OCI-LY7 (cell line): ENCODE data around the gene ZPR1. TPM values are rescaled to one million over a fixed set of nuclear protein-coding genes. Genes with fewer than 3 reads are reported as not detected.

Experiments
- BruUV-seq: library from RNA; stranded (reverse); fragments of 400-500 nt; replicated peaks from 2 replicates; lab custom pipeline; 2021; lab: Mats Ljungman, UMichigan
- CTCF ChIA-PET: fragments of 300-600 bp; sonication (Branson Sonifier 250); formaldehyde crosslinking; loops from one replicate; lab custom pipeline; 2022; ENCODE audit warnings: antibody characterized with exemption; ENCODE audit not compliant: unreplicated experiment; lab: Charles Lee
- POLR2A ChIA-PET: fragments of 300-600 bp; sonication (Branson Sonifier 250); formaldehyde crosslinking; loops from one replicate; lab custom pipeline; 2022; ENCODE audit warnings: antibody characterized with exemption; lab: Charles Lee
- DNase-seq: peaks from one replicate; pipeline ENCODE4 v3.0.0-alpha.2; 2015; ENCODE audit warnings: low spot score
- H2AFZ ChIP-seq: fragments of 200-600 bp; sonication (generic), shearing (Covaris generic); 2 replicates; pipeline ENCODE4 v1.6.1; 2014; ENCODE audit warnings: mild to moderate bottlenecking, antibody characterized with exemption, low read length, moderate library complexity
- H3K27ac ChIP-seq: fragments of 200-600 bp; sonication (generic); 2 replicates; pipeline ENCODE4 v1.5.1; 2014; ENCODE audit warnings: mixed run types, low read depth, mild to moderate bottlenecking, moderate library complexity, low read length, inconsistent platforms; ENCODE audit not compliant: poor library complexity, severe bottlenecking
- H3K36me3 ChIP-seq: fragments of 200-600 bp; sonication (generic); 2 replicates; pipeline ENCODE4 v1.6.1; 2014; ENCODE audit warnings: mild to moderate bottlenecking, antibody characterized with exemption, low read length, moderate library complexity, mixed read lengths; ENCODE audit not compliant: insufficient read depth
- H3K4me1 ChIP-seq: fragments of 200-600 bp; sonication (generic); 2 replicates; pipeline ENCODE4 v1.5.1; 2014; ENCODE audit warnings: mild to moderate bottlenecking, low read length; ENCODE audit not compliant: insufficient read depth, poor library complexity, severe bottlenecking
- H3K4me2 ChIP-seq: fragments of 200-600 bp; sonication (generic); 2 replicates; pipeline ENCODE4 v1.6.1; 2014; ENCODE audit warnings: mild to moderate bottlenecking, low read length
- H3K4me3 ChIP-seq: fragments of 200-600 bp; sonication (generic); 2 replicates; pipeline ENCODE4 v1.5.1; 2014; ENCODE audit warnings: mild to moderate bottlenecking, low read depth, low read length; ENCODE audit not compliant: poor library complexity, severe bottlenecking
- H3K79me2 ChIP-seq: fragments of 200-600 bp; sonication (generic); 2 replicates; pipeline ENCODE4 v1.6.1; 2016; ENCODE audit warnings: low read depth, mild to moderate bottlenecking, low read length, moderate library complexity, mixed read lengths; ENCODE audit not compliant: insufficient read depth
- H3K9me2 ChIP-seq: fragments of 200-600 bp; sonication (generic); 2 replicates; pipeline ENCODE4 v1.6.1; 2016; ENCODE audit warnings: mild to moderate bottlenecking, low read length, mixed read lengths; ENCODE audit not compliant: insufficient read depth
- H3K9me3 ChIP-seq: fragments of 200-600 bp; sonication (generic); 2 replicates; pipeline ENCODE4 v1.6.1; 2014; ENCODE audit warnings: mild to moderate bottlenecking, mixed run types, low read length, mixed read lengths
- H4K20me1 ChIP-seq: fragments of 200-600 bp; sonication (generic); 2 replicates; pipeline ENCODE4 v1.6.1; 2014; ENCODE audit warnings: mild to moderate bottlenecking, antibody characterized with exemption, low read length, moderate library complexity, mixed read lengths; ENCODE audit not compliant: insufficient read depth
- EZH2phosphoT487 ChIP-seq: fragments of 200-600 bp; sonication (generic); IDR thresholded peaks from 2 replicates; pipeline ENCODE4 v1.6.1; 2018; ENCODE audit warnings: low read depth, borderline replicate concordance, mild to moderate bottlenecking, mixed run types, antibody characterized with exemption, low read length, moderate library complexity, mixed read lengths
- intact Hi-C: fragments of 100-400 bp; cut with micrococcal nuclease; formaldehyde crosslinking; loops from one replicate; pipeline ENCODE4 v1.10.0; 2022; ENCODE audit not compliant: unreplicated experiment
- total RNA-seq, 2 experiments: library from RNA; depleted of rRNA in 1 of 2; stranded (reverse); fragments of >200 nt in 1 of 2; shearing (Covaris generic) in 1 of 2; gene quantifications; 2 replicates each; pipeline ENCODE4 v1.2.3, GENCODE V29; 2014 to 2022
- TF ChIP-seq, protein P1 (sequence below): fragments of 200-600 bp; sonication (generic); conservative IDR thresholded peaks from 2 replicates; pipeline ENCODE4 v1.5.1; 2014; ENCODE audit warnings: mild to moderate bottlenecking, antibody characterized with exemption, low read length, moderate library complexity, mixed read lengths

ZPR1 gene
- total RNA-seq, 2 experiments from 2014 or later = 57.4 to 67.5 TPM

DNA sequence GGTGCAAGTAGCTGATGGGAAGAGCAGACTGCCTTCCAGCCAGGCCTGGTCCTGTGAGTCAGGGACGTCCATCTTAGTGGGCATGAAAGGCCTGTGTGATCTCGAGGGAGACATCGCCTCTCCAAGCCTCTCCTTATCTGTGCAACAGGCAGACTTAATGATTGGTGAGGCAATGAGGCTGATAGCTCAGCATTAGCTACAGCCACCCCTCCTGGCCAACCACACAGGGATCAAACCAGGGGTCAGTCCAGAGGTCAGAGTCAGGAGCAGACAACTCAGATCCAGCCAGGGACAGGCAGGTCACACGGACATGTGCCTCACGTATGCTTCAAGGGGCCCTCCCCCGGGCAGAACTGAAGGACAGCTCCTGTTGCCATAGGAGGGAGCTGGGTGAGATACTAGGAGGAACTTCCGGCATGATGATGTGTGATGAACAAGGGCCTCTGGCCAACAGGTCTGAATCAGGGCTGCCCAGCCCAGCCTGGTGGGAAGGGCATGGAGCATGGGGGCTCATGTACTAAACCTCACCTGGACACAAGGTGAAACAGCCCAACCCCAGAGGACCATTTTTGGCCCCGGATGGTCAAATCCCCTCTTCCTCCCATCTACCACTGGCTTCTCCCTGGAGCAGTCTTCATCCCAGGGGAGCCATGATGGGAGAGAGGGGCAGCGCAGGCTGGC is 39.1 kb upstream of the ZPR1 start:
- POLR2A ChIA-PET = interaction anchor here (0.8 kb wide), 1 partner anchor 33 kb away, joined by 4 read pairs; no protein-coding TSS in a partner anchor
- H3K27ac ChIP-seq = no peak overlapping the region
- intact Hi-C loops = no loop called here

DNA sequence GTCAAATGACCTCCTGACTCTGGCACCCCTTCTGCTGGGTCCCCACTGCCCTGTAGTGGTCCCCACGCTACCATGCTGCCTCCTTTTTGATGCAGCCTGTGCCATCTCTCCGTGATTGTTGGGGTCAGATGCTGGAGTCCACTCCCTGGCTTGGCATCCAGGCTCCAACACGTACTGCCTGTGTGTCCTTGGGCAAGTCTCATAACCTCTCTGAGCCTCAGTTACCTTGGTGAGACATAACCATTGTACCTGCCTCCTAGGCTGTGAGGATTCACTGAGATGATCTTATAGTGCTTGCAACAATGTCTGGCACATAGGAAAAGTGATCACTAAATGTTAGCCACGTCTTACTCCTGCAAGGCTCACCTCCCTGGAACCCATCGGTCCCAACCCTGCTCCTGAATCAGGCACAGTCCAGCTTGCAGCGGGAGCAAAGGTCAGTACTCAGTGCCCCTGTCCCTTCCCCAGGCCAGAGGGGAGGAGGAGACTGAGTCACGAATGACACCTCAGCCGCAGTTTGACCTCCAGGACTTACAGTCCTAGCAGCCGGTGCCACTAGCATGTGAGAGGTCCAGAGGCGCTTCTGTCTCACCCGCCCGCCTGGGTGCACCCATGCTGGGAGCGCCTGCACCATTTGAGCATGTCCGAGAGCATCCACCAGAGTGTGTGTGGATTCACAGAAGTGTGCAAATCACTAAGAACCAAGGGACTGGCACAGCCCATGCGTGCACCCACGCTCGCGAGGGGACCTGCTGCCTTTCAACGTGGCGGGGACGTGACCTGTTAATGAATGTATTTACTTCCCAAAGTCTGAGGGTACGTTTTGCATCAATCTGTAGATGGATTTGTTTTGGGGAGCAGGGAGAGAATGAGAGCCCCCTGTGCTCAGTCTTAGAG is 38.3 kb upstream of the ZPR1 start:
- BruUV-seq = no TSS peak
- no peak for DNase-seq
- H3K79me2 ChIP-seq = no peaks in the 10 kb centered on the region
- POLR2A ChIA-PET = interaction anchor here (0.8 kb wide), 1 partner anchor 32 kb away, joined by 4 read pairs; no protein-coding TSS in a partner anchor
- H3K4me1 ChIP-seq = no peaks in the 10 kb centered on the region
- no peak overlapping the region for H3K4me3 ChIP-seq
- no peaks in the 10 kb centered on the region for H3K36me3 ChIP-seq
- no peak overlapping the region for H3K27ac ChIP-seq
- H3K9me2 ChIP-seq = no peaks in the 10 kb centered on the region
- TF ChIP-seq, protein P1, sequence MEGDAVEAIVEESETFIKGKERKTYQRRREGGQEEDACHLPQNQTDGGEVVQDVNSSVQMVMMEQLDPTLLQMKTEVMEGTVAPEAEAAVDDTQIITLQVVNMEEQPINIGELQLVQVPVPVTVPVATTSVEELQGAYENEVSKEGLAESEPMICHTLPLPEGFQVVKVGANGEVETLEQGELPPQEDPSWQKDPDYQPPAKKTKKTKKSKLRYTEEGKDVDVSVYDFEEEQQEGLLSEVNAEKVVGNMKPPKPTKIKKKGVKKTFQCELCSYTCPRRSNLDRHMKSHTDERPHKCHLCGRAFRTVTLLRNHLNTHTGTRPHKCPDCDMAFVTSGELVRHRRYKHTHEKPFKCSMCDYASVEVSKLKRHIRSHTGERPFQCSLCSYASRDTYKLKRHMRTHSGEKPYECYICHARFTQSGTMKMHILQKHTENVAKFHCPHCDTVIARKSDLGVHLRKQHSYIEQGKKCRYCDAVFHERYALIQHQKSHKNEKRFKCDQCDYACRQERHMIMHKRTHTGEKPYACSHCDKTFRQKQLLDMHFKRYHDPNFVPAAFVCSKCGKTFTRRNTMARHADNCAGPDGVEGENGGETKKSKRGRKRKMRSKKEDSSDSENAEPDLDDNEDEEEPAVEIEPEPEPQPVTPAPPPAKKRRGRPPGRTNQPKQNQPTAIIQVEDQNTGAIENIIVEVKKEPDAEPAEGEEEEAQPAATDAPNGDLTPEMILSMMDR = no peak
- TF ChIP-seq EZH2phosphoT487 = no peak
- H3K9me3 ChIP-seq = no peaks in the 10 kb centered on the region
- H4K20me1 ChIP-seq = no peaks in the 10 kb centered on the region
- CTCF ChIA-PET = no interaction called here
- no peak overlapping the region for H3K4me2 ChIP-seq
- no peak overlapping the region for H2AFZ ChIP-seq
- intact Hi-C loops = no loop called here

More for the DNA sequence above, 39.1 kb upstream of the ZPR1 start:
- no TSS peak for BruUV-seq
- CTCF ChIA-PET = interaction anchor here (0.6 kb wide), 1 partner anchor 403 kb away, joined by 3 read pairs; no protein-coding TSS in a partner anchor
- Histone ChIP-seq H3K4me1 (no peaks in the 10 kb centered on the region), H3K9me2 (no peaks in the 10 kb centered on the region), H3K4me2 (no peak overlapping the region), H2AFZ (no peak overlapping the region), H3K9me3 (no peaks in the 10 kb centered on the region), H3K79me2 (no peaks in the 10 kb centered on the region), H3K4me3 (no peak overlapping the region), H4K20me1 (no peaks in the 10 kb centered on the region), H3K36me3 (no peaks in the 10 kb centered on the region)
- DNase-seq = no peak
- no peak for TF ChIP-seq EZH2phosphoT487
- TF ChIP-seq, protein P1 = no peak
